Stimulated activated CD4-positive, alpha-beta T cell treated with anti-CD3 and anti-CD28 coated beads, Interleukin-12 subunit alpha, Interleukin-12 subunit beta, amount 100 ng/mL, for 4 hours (primary cell): Measurements from ENCODE around the gene SIK3.

ENCODE experiments used
- DNase-seq: peaks from one replicate; pipeline ENCODE4 v3.0.0-alpha.2; 2020

SIK3 gene

DNA sequence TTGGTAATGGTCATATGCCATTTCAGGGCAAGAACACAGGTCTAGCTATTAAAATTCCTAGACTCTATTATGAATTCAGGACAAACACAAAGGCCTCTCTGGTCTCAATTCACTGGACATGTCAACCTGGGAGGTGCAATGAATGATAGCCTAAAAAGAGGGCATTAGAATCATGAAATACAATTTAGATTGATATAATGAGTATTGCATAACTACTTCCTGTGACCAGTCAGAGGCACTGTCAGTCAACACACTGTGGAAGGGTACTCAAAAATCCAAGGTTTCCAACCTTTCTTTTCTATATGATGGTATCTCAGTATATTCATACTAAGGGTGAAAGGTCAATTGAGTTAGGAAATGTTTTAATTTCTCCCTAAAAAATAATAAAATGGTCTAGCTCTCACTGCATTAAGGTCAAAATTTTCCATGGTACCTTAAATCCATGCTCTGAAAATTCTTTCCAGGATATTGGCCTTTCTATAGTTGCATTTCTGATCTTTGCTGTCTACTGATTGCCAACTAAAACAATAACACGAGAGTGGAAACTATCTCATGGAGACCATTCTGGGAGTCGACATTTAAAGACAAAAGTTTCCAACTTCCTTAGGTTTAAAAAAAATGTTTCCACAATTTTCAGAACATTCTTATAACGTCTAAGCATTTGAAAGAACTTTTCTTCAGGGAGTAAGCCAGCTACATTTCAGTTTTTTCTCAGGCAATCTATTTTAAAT is 179.1 kb downstream of the SIK3 start:
- DNase-seq, result no peak

DNA sequence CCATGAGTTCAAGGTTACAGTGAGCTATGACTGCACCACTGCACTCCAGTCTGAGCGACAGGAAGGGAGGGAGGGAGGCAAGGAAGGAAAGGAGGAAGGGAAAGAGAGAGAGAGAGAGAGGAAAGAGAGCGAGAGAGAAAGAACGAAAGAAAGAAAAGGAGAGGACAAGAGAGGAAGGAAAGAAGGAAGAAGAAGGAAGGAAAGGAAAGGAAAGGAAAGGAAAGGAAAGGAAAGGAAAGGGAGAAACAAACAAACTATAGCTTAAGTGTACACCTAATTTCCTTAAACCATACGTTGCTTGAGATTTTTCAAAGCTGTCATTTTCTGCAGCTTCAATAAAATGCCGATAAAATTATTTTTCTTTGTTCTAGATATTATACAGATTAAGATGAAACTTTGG is 180.6 kb downstream of the SIK3 start:
- DNase-seq, result no peak

DNA sequence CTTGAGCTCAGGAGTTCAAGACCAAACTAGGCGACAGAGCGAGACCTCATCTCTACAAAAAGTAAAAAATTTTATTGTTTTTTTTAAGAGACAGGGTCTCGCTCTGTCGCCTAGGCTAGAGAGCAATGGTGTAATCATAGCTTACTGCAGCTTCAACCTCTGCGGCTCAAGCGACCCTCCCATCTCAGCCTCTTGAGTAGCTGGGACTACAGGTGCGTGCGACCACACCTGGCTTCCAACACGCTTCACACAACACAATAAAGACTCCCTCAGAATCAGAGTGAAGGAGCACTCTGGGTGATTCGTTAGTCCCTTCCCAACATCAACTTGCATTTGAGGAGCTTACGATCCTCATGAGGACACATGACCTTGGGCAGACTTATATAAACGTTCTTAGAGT is 181.3 kb downstream of the SIK3 start:
- DNase-seq, result no peak

DNA sequence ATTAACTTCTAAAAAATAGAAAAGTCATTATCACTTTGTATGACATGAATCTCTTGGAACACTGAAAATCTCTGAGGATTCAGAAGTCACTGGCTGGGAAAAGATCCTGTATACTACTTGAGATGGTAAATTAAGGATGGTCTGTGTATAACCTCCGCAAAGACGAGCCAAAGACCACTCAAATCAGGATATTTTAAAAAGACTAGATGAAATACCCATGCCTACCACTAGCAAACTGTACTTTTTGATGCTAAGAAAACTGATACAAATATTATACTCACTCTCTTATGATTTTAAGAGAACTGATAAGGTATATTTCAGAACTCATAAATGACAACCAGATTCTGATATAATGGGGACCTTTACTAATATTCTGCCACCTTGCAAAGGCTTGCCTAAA is 182.2 kb downstream of the SIK3 start:
- no peak for DNase-seq

DNA sequence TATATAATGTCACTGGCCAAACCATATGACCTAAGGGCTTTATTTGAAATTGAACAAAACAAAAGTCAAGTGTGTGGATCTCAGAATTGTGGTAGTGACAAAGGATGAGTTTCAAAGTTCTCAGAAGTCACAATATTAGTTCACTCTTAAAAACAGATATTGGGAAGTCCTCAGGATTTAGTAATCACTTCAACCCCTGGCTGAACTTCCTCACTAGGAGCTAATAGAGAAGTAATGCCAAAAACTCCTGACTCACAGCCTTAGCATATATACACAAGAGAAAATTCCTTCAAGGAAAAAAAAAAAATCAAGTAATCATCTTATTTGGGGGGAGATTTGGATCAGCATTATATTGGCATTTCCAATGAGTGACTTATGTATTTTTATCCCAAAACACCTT is 185.2 kb downstream of the SIK3 start:
- DNase-seq, result no peak

DNA sequence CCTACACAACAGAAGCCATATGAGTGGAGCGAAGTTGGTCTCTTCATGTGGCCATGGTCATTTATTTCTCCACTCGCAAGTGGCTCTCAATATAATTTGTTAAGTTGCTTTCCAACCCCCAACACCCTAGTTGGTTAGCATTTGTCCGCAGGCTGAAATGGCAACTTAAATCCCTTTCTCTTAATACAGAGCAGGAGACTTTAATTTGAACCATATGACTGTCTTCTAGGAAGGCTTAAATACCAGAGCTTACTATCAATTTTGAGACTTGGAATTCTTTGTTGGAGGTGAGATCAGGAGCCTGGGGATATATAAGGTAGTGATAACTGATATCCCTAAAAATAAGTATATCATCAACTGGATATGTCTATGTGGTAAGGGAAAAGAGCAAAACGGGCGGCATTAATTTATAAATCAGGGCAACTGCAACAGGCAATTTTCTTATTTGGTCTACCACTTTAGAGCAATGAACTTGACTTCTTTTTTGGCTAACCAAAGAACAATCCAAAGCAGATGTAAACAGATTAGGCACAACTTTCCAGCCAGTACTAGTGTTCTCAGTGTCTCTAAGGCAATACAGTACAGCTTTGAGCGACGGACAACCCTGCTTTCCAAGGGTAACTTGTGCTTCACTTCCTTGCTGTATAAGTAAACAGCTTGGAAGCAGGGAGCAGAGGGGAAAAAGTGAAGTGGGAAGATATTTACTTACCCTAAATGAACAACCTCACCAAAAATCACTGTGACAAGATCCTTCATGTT is 186.1 kb downstream of the SIK3 start:
- DNase-seq, result no peak

DNA sequence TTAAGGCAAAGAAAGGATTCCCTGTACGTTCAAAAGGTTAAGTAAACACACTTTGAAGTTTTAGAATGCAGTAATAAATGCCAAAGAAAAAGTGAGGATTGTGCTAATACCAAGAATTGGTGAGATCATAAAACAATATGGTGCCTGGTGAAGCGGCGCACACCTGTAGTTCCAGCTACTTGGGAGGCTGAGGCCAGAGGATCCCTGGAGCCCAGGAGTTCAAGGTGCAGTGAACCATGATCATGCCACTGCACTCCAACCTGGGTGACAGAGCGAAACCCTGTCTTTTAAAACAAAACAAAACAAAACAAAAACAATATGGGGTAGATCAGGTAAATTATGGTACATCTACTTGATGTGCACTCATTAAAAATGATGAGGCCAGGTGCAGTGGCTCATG is 187.4 kb downstream of the SIK3 start:
- DNase-seq, result no peak

DNA sequence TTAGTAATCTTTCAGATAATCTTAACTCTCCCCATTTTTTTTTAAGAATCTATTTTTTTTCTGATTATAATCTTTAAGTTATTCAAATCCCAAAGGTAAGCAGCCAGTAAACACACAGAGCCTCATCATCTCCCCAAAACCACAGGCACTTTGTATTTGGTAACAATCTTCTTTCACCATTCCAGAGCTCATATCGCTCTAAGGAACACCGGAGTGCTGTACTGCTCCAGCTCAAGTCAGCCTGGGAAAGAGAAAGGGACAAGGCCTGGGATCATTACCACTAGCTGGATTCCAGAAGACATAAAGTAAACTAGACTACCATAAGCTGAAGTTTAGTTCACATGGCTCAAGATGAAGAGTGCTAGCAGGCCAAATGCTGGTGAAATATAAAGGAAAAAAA is 187.8 kb downstream of the SIK3 start:
- DNase-seq, result no peak

DNA sequence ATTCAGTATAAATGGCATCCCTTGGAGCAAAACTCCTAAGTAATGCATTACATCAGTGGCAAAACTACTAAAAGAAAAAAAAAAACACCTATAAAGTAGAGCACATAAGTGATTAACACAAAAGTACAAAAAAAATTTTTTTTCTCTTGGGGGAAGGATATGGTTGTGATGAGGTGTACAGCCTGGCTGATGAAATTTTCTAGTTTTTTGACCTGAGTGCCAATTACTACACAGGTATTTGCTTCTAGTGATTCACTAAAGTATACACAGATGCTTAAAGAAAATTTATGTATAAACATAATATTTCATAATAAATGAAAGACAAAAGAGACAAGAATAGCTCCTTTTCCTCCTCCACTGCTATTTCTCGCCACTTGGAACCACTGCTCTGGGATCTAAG is 189.0 kb downstream of the SIK3 start:
- no peak for DNase-seq

DNA sequence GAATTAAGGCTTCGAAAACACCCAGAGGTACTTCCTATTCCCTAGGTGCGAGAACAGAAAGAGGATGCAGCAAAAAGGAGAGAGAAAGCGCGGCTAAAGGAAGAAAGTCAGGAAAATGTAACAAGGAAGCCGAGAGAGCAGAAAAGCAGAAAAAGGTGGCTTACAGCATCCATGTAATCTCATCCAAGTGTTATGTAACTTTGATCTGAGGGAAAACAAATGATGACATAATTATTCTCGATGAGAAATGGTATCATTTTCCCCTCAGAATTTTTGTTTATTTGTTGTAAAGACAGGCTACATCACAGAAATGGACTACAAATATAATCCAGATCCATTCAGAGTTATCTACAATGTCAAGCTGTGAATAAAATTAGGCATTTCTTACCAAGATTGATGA is 191.7 kb downstream of the SIK3 start:
- DNase-seq, result no peak

DNA sequence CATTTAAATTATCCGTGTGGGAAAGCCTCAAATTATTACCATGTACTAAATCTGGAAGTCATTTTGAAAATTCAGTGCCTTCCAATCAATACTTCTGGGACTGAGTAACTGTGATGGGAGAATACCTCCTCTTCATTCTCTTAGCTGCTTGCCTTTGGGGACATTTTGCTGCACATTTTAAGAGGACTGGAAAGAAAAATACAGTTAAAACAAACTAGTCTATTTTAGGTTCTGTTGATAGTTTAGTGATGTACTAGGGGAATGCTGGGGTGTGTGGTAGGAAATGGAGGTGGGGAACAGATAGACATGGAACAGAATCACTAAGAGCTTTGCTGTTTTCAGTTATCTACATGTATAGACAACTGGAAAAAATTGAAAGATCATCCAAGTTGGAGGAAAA is 195.1 kb downstream of the SIK3 start:
- no peak for DNase-seq

DNA sequence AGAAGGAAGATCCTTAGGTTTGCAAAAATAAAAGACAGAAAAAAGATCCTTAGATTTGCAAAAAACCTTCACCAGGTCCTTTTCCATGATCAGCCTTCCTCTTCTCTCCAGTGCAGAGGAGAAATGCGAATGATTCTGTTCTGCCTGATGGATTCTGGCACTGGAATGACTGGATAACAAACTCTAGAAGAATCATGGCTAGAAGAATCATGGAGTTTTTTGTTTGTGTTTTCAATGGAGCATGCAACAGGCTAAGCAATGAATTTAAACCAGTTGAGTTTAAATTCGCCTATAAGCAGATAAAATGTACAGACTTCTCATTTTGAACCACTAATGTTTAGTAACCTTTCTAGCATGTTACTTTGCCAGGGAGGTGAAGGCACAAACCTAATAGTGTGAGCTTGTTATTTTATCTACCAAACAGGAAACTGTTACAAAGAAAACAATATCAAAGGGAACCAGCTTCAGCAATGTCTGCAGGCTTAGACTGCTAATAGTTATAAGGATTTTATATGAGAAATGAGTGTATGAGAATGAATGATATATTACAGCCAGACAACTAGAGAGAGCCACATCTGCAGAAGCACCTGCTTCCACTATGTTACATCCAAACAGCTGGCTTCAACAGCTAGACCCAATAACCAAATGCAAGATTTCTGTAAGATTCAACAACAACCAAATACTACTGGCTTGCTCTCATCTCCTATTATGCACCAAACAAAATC is 196.1 kb downstream of the SIK3 start:
- no peak for DNase-seq

DNA sequence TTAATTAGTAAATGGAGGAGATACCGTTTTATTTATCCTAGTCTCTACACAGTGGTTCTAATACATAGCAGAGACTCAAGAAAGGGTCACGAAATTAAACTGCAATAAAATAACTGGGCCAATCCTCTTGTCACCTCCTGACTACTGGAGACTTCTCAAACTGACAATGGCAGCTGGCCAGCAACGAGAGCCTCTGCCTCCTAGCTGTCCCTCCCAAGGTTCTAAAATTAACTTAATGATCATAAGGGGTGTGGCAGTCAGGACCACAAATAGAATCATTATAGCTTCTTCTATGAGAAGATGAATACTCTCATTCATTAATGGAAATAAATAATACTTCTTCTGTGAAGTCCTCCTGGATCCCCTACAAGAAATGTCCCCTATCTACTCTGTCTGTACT is 197.0 kb downstream of the SIK3 start:
- DNase-seq, result no peak

DNA sequence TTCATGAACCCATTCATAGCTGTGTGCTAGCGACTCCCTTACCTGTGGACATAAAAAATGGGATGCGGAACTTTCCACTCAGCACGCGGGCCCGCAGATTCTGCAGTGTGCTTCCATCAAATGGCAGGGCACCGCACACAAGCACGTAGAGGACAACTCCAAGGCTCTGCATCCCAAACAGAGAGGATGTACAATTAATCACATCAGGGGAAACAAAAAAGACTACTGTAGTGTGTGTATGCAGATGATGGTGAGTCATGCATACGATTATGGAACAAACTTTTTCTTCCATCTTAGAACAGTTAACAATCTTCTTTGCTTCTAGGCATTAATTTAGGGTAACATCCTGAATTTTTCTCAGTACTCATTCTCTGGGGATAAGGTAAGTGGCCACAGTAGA is 202.0 kb downstream of the SIK3 start:
- DNase-seq, result no peak

DNA sequence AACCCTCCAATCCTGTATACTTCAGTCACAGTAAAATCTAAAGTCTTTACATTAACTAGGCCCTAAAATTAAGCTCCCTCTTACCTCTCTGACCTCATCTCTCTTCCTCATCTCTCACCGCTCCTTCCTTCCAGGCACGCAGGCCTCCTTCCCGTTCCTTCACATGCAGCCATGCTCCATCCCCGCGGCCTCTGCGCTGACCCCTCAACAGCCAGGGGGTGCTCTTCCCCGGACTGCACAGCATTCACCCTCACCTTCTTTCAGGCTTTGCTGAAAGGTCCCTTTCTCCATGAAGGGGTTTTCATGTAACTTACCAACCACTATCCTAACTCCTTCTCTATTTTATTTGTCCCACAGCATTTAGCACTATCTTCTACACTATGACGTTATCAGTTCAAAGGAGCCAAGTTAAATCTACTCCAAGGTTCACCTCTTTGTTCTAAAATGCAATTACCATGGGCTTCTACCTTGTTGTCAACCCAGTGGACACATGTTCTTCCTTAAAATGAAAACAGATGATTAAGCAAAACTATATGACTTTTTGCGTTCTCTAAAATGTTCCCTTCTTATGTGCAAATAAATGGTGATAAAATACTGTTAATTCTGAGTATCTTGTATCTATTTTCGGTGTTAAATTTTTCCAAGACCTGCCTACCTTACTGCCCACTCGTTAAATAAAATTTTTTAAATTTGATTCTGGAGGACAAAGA is 203.0 kb downstream of the SIK3 start:
- DNase-seq, result no peak

DNA sequence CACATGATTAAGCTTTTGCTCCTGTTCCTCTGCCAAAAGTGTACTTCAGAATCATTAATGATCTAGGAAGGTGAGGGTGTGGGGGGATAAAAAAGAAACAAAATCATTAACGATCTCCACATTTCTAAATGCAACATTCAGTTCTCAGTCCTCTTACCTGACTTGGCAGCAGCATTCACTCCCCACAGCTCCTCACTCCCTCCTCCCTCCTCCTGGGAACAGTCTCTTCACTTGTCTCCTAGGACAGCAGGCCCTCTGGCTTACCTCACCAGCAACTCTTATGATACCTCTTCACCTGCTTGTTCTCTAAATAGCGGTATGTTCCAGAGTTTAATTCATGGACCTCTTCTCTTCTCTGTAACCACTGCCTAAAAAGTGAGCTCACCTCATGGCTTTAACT is 204.3 kb downstream of the SIK3 start:
- DNase-seq, result no peak

DNA sequence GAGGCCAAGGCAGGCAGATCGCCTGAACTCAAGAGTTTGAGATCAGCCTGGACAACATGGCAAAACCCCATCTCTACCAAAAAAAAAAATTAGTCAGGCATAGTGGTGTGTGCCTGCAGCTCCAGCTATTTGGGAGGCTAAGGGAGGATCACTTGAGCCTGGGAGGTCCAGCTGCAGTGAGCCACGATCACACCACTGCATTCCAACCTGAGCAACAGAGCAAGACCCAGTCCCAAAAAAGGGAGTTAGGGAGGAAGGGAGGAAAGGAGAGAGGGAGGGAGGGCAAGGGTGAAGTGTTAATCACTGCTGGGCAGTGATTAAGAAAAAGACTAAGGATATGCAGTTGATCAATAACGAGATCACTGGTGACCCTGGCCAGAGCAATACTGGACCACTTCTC is 204.8 kb downstream of the SIK3 start:
- no peak for DNase-seq

DNA sequence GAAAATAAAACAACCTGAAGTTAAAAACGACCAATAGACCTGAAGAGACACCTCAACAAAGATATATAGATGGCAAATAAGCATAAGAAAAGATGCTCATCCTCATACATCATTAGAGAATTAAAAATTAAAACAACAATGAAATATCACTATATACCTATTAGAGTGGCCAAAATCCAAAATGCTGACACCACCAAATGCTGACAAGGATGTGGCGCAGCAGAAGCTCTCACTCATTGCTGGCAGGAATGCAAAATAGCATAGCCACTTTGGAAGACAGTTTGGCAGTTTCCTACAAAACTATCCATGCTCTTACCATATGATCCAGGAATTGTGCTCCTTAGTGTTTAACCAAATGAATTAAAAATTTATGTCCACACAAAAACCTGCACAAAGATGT is 205.9 kb downstream of the SIK3 start:
- no peak for DNase-seq

DNA sequence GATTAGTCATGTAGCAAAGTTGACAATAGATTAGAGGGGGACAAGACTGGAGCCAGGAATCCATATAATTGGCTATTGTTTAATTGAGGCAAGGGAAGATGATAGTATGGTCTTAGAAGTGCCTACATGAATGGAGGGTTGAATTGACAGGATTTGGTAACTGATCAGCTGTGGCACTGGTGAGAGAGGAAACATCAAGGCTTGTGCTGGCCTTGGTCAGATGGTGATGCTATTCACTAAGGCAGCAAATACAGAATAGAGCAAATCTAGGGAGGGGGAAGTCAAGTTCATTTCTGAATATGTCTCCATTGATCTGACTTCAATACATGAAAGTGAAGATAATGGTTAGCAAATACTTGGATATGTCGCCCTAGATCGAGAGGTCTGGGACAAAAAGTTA is 206.5 kb downstream of the SIK3 start:
- DNase-seq, result no peak

DNA sequence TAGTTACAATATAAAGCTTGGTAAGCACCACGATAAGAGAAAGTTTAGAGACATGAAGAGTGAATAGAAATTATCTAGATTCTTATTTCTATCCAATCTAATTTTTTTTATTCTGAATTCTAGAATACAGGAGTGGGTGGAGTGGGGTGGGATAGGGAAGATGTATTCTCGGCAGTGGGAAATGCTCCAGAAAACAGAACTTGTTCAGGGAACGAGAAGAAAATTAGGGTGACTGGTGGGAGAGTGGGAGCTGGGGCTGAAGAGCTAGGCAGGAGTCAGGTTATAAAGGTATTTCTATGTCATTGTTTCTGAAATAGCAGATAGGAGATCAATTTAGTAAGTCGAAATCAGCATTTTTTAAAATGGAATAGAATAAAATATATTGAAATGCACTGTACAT is 207.6 kb downstream of the SIK3 start:
- no peak for DNase-seq

DNA sequence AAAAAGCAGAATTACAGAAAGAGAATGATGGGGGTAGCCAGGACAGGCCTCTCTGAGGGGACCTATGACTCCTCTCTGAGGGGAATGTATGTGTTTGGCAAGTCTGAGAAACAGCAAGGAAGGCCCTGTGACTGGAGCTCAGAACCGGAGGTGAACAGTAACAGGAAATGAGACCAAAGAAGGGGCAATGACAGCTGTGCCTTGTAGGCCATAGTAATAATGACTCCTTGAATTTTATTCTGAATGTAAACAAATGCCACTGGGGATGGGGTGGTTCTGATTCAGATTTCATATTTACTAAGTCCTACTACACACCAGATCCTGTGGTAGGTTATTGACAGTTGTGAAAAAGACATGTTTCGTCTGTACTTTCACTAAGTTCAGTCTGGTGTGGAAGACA is 208.0 kb downstream of the SIK3 start:
- DNase-seq, result no peak

DNA sequence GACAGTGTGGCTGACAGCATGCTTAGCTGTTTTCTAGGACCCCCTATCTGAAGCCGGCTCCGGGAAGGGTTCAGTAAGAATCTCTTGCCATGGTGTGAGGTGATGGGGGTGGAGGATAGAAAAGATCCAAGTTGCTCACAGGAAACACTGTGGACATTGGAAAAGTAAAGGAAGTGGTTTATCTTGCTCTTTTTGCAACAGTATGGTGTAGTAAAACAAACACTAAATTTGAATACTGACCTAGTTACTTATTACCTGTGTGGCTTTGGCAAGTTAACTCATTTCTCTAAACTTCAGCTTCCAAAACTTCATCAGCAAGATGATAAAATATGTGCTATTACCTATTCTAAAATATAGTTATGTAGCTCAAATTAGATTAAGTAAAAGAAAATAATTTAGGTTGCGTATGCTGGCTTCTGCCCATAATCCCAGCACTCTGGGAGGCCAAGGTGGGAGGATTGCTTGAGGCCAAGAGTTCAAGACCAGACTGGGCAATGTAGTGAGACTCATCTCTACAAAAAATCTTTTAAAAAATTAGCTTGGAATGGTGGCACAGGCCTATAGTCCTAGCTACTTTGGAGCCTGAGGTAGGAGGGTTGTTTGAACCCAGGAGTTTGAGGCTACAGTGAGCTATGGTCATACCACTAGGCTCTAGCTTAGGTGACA is 209.2 kb downstream of the SIK3 start:
- no peak for DNase-seq

DNA sequence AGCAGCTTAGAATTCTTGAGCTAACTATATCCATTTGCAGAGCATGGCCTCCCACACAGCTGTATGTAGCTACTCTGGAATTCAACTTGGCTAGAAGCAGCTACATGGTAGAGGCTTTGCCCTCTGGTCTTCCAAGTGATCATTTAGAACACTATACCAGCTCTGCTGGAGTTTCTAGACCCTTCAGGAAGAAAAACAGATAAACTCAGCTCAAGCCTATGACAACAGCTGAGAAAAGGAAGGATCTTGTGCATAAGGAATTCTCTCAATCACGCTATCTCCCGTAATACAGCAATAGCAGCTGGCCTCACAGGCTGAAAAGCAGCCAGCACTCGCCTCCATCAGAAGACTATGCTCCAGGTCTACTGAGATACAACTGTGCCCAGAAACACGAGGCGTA is 210.2 kb downstream of the SIK3 start:
- DNase-seq, result no peak
